ENCODE measurements around the gene EFCC1.

DNA sequence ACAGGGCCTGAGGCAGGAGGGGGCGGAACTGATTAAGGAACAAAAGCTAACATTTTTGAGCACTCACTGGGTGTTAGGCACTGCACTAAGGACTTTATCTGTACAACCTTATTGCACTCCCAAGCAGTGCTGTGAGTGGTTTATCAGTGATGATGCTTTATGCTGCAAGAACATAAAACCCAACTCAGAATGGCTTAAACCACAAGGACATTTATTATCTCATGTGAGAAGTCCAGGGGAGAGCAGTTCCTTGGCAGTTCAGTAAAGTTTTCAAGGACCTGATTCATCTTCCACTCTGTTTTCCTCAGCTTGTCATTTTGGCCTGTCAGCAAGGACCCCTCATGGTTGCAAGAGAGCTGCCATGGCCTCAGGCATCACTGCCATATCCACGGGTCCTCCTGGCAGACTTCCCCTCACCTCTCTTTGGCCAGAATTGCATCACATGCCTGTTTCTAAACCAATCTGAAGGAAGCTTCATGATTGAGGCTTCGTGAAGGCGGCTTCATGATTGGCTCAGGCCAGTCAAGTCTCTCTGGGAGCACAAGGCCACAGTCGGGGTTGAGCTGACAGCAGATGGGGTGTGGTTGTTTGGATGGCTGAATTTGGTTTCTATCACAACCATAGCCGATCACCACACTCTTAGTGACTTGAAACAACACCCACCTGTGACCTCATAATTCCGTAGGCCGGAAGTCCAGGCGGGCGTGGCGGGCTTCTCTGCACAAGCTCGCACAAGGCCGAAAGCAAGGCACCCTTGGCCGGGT is 15.8 kb downstream of the EFCC1 start:
- TF ChIP-seq POLR2A (IDR thresholded peaks at IDR 0.05; ENCODE audit: low read depth, low read length) = no peak
- no peak for TF ChIP-seq POLR2AphosphoS5 (IDR thresholded peaks at IDR 0.05; ENCODE audit: low read depth, low read length)
- TF ChIP-seq PAX5 (IDR thresholded peaks at IDR 0.05; ENCODE audit: insufficient read depth, low read length, severe bottlenecking) = no peak
- no peak for TF ChIP-seq SPI1 (IDR thresholded peaks at IDR 0.05; ENCODE audit: low read depth, low read length)
